Erythroblast (primary cell): ENCODE measurements around the gene CUBN.

ENCODE experiments used
- GATA1 ChIP-seq: IDR thresholded peaks from 2 replicates; pipeline ENCODE4 v1.6.1; 2011; ENCODE audit warnings: low read depth, mild to moderate bottlenecking, control low read depth, low read length, moderate library complexity
- POLR2A ChIP-seq: IDR thresholded peaks from 2 replicates; pipeline ENCODE4 v1.6.1; 2011; ENCODE audit warnings: mild to moderate bottlenecking, low read length

DNA sequence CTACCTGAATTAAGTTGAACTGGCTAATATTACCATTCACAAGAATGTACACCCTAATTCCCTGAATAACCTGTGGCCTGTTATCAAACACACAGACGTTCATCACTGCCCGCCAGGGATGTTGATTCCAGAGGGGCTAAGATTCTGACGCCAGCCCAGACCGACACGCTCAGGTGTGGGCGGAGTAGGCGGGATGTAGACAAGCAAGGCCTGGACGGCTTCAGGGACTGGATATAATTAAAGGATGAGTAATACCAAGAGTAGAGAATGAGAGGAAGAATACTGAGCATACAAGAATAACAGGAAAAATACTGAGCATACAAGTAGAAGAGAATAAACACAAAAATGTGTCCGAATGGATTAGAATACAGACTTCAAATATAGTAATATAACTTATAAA lies 29.0 kb downstream of the CUBN start:
- no peak for TF ChIP-seq POLR2A
- no peak for TF ChIP-seq GATA1
